LoVo (cell line): Measurements from ENCODE around the gene SIGLEC12.
"Not testable (repeated sequence)": the region's sequence is repeated elsewhere in the genome, so short reads cannot be mapped to it uniquely, and the experiment has no call there.

ENCODE experiments used
- DNase-seq: peaks from one replicate; pipeline ENCODE4 v3.0.0-alpha.2; 2016; ENCODE audit warnings: low spot score

Gene SIGLEC12

GRCh38 chr19:51521781-51522180 is 20.2 kb upstream of the SIGLEC12 start:
- DNase-seq, result no peak

DNA sequence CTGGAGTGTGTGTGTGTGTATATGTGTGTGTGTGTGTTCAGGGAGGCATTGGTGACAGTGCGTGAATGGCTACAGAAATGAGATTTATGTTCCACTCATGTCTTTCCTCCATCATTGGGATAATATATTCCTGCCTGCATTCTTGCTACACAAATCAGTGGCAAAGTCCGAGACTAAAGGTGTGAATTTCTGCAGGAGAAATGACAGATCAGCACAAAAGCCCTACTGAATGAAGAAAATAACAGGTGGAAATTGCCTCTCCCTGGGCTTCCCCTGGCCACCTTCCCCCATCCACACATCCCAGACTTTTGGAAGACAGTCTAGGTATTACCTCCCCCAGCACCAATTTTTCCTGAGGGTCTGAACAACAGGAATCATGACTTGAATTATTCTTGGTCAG is 19.8 kb upstream of the SIGLEC12 start:
- DNase-seq, result no peak

DNA sequence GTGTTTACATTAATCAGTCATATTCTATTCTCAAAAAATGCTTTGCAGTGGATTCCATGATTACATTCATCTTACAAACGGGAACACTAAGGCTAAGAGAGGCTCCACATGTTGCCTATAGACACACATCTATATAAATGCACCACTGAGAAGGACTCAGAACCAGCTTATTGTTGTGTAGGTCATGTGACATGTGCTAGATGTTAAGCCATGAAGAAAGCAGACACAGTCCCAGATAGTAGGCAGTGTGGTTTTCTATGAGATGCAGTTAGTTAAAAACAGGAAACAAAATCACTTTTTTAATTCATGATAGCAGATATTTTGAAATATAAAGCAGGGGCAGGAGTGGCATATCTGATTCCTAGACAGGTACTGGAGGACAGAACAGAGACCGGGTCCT is 19.1 kb upstream of the SIGLEC12 start:
- no peak for DNase-seq

GRCh38 chr19:51514866-51515481 is 13.4 kb upstream of the SIGLEC12 start:
- DNase-seq, result peak; percentile 51

DNA sequence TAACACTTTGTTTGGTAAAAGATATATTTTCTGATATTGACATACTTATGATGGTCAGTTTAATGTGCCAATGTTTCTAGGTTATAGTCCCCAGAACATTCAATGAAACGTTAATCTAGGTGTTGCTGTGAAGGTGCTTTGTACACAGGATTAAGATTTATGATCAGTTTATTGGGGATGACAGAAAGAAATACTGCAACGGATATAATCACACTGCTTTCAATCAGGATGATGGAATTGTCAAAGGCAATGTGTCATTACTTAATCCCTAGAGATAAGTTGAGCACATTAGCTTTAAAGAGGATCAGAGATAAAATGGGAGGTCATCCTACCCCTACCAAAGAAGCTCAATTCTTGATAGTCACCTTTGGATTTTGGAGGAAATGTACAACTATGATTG is 12.4 kb upstream of the SIGLEC12 start:
- no peak for DNase-seq

GRCh38 chr19:51511353-51511752 is 9.8 kb upstream of the SIGLEC12 start:
- no peak for DNase-seq

- no peak for DNase-seq
These were observed 8.4 kb upstream of the SIGLEC12 start for GRCh38 chr19:51509823-51510660.

- no peak for DNase-seq
These were observed 6.6 kb upstream of the SIGLEC12 start for GRCh38 chr19:51508059-51508733.

- DNase-seq, result no peak
These were observed 6.0 kb upstream of the SIGLEC12 start for GRCh38 chr19:51507640-51508058.

DNA sequence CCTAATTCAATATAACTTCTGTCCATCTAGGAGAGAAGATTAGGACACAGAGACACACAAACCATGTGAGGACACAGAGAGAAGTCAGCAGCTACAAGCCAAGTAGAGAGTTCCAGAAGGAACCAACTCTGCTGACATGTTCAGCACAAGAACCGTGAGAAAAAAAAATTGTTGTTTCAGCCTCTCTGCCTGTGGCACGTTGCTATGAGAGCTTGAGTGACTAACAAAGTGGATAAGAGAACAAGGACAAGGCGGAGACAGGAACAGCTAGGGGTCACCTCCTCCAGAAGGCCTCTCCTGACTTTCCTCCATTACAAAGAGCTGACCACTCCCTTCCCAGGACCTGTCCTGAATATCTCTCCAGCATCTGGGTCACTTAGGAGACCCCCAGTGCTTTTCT is 5.6 kb upstream of the SIGLEC12 start:
- DNase-seq, result no peak

GRCh38 chr19:51505904-51506303 is 4.3 kb upstream of the SIGLEC12 start:
- no peak for DNase-seq

- DNase-seq, result no peak
These were observed 2.3 kb upstream of the SIGLEC12 start for GRCh38 chr19:51503896-51504295.

GRCh38 chr19:51503286-51503817 is 1.8 kb upstream of the SIGLEC12 start:
- DNase-seq, result no peak

- DNase-seq, result not testable (repeated sequence)
These were observed 669 bp downstream of the SIGLEC12 start for GRCh38 chr19:51500931-51501330.

DNA sequence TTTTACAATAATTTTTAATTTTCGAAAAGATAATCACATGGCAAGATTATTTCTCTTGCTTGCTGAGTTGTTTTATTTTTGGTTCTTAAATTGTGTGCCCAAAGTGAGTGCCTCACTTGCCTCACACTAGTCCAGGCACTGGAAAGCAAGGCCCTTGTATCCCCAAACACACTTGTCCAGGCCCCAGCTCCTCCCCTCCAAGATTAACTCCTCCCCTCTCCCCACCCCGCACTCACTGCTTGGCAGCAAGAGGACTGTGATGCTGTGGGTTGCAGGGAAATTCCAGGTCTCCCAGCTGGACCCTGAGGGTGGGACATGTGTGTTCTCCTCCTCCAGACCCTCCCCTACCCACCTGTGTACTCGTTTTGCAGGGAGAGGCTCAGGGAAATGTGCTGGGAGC is 3.9 kb downstream of the SIGLEC12 start:
- no peak for DNase-seq

DNA sequence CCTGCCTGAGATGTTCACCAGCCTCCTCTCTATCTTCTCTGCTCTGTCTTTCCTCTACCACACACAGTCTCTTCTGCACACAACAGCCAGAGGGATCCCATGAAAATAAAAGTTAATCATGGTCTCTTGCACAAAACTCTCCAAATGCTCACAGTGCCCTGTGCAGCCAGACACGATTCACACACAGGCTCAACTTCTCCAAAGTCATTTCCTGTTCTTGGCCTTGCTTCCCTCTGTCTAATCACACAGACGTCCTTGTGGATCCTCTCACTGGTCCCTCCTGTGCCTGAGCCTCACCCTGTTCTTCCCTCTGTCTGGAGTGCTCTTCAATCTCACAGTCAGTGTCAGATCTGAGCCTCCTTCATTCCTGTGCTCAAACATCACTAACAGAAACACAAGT is 7.8 kb downstream of the SIGLEC12 start:
- no peak for DNase-seq

GRCh38 chr19:51491586-51491985 is 10.0 kb downstream of the SIGLEC12 start:
- DNase-seq, result no peak

DNA sequence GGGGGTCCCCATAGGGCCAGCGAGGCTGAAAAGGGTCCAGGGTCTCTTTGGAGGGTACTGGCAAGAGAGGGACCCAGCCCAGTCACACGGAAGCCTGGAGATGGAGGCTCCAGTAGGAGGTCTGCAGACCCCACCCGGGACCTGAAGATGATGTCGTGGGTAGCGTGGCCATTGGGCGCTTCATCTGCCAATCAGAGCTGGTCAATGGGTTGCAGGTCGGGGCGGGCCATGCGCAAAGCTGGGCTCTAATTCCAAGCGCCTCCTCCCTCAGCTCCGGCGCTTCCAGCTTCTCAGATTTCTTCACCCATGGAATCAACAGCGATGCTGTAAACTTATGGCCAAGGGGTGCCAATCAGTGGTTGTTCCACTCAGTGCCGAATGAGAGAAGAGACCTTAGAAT is 10.9 kb downstream of the SIGLEC12 start:
- DNase-seq, result no peak

- DNase-seq, result no peak
These were observed 12.5 kb downstream of the SIGLEC12 start for GRCh38 chr19:51489113-51489512.

GRCh38 chr19:51488491-51488890 is 13.1 kb downstream of the SIGLEC12 start:
- DNase-seq, result no peak

DNA sequence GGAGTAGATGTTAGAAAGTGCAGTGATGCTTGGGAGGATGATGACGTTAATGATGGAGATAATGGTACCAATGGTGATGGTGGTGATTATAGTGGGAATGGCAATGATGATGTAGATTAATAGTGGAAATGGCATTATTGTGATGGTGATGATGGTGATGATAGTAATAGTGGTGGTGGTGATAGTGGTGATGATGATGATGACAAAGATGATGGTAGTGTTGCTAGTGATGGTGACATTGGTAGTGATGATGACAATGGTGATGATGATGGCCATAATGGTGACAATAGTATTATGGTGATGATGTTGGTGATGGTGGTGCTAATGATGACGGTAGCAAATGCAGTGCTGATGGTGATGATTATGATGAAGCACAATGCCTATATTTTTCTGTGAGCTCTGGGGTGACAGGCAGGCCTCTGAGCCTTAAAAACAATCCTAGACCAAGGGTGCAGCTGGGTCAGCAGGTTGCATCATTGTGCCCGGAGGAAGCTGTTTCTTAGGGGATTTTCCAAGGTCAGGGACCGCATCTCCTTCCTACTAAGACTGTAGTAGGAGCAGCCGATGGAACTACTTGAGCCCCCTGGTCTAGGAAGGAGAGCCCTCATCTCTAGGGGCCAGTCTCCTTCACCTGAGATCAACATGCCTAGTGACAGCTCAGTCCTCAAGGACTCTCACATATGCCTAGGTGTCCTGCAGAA is 15.5 kb downstream of the SIGLEC12 start:
- DNase-seq, result no peak

DNA sequence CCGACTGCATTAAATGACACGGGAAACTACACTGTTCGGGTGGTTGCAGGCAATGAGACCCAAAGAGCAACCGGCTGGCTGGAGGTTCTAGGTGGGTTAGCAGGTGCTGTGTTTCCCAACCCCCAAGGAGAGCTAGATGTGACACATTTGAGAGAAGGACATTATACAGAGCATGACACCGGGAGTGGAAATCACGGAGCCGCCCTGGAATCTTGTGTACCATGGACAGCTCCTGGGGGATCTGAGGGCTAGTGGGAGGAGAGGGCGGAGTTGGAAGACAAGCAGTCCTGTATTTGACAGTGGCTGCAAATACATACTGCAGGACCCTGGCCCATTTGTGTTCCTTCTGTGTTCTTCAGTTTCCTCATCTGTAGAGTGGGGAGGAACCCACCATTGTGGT is 21.0 kb downstream of the SIGLEC12 start:
- DNase-seq, result no peak
